Caco-2 (cell line): ENCODE data around the gene SLC5A5. TPM values are rescaled to one million over a fixed set of nuclear protein-coding genes. Genes with fewer than 3 reads are reported as not detected.

Experiments
- BruUV-seq: library from RNA; stranded (reverse); fragments of 400-500 nt; replicated peaks from 2 replicates; lab custom pipeline; 2021; lab: Mats Ljungman, UMichigan
- CTCF ChIA-PET: fragments of 300-600 bp; sonication (Branson Sonifier 250); formaldehyde crosslinking; loops from one replicate; lab custom pipeline; 2022; ENCODE audit warnings: antibody characterized with exemption; lab: Charles Lee
- POLR2A ChIA-PET: fragments of 300-600 bp; sonication (Branson Sonifier 250); formaldehyde crosslinking; loops from one replicate; lab custom pipeline; 2022; ENCODE audit warnings: antibody characterized with exemption; lab: Charles Lee
- DNase-seq, 2 experiments: peaks; one replicate each; pipeline versions ENCODE4 v3.0.0 to v3.0.0-alpha.2; 2020 to 2022
- H3K27me3 ChIP-seq: replicated peaks from 2 replicates; pipeline ENCODE4 v1.6.0; 2011; ENCODE audit warnings: low read length; ENCODE audit not compliant: control insufficient read depth, insufficient read depth
- H3K36me3 ChIP-seq: 2 replicates; pipeline ENCODE4 v1.5.1; 2011; ENCODE audit warnings: low read length; ENCODE audit not compliant: control insufficient read depth, insufficient read depth
- H3K4me1 ChIP-seq: fragments of 250-450 bp; sonication (Bioruptor Pico); 2 replicates; pipeline ENCODE4 v1.5.1; 2020; ENCODE audit warnings: mild to moderate bottlenecking
- H3K4me3 ChIP-seq: 2 replicates; pipeline ENCODE4 v1.5.1; 2011; ENCODE audit warnings: low read depth, mild to moderate bottlenecking, control low read depth, low read length
- H3K9me3 ChIP-seq: fragments of 250-450 bp; sonication (Bioruptor Pico); 2 replicates; pipeline ENCODE4 v1.5.1; 2020; ENCODE audit warnings: mild to moderate bottlenecking, moderate library complexity
- H3K27ac Mint-ChIP-seq: one replicate; pipeline ENCODE4 v1.8.0; 2022; ENCODE audit warnings: mixed read lengths; ENCODE audit not compliant: unreplicated experiment
- H3K27me3 Mint-ChIP-seq: one replicate; pipeline ENCODE4 v1.8.0; 2022; ENCODE audit warnings: mixed read lengths; ENCODE audit not compliant: insufficient read depth, unreplicated experiment
- H3K36me3 Mint-ChIP-seq: one replicate; pipeline ENCODE4 v1.8.0; 2022; ENCODE audit warnings: mild to moderate bottlenecking, mixed read lengths; ENCODE audit not compliant: insufficient read depth, unreplicated experiment
- H3K4me1 Mint-ChIP-seq: one replicate; pipeline ENCODE4 v1.8.0; 2022; ENCODE audit warnings: low read depth, mixed read lengths; ENCODE audit not compliant: unreplicated experiment
- H3K4me3 Mint-ChIP-seq: one replicate; pipeline ENCODE4 v1.8.0; 2022; ENCODE audit warnings: mild to moderate bottlenecking, moderate library complexity, mixed read lengths; ENCODE audit not compliant: unreplicated experiment
- H3K9me3 Mint-ChIP-seq: one replicate; pipeline ENCODE4 v1.8.0; 2022; ENCODE audit warnings: mixed read lengths; ENCODE audit not compliant: unreplicated experiment
- intact Hi-C: fragments of 100-400 bp; cut with micrococcal nuclease; formaldehyde crosslinking; loops from one replicate; pipeline ENCODE4 v1.10.0; 2022; ENCODE audit not compliant: unreplicated experiment
- total RNA-seq: library from RNA; stranded (reverse); gene quantifications from 2 replicates; pipeline ENCODE4 v1.2.3, GENCODE V29; 2022
- TF ChIP-seq, protein P1 (sequence below), 2 experiments: fragments of 200-600 bp in 1 of 2; IDR thresholded peaks; 1 replicate in 1 of 2; 2 replicates in 1 of 2; pipeline versions ENCODE4 v1.5.1 to v1.8.0; 2011 to 2022; ENCODE audit warnings: antibody characterized with exemption in 1 of 2, control low read depth in 1 of 2, inconsistent platforms in 1 of 2, low read depth in 1 of 2, low read length in 1 of 2, mild to moderate bottlenecking in 1 of 2, moderate library complexity in 1 of 2; ENCODE audit not compliant: insufficient read depth in 1 of 2, severe bottlenecking in 1 of 2, unreplicated experiment in 1 of 2

The SLC5A5 gene
- total RNA-seq, 1 experiment from 2014 or later: 0.43 TPM

DNA sequence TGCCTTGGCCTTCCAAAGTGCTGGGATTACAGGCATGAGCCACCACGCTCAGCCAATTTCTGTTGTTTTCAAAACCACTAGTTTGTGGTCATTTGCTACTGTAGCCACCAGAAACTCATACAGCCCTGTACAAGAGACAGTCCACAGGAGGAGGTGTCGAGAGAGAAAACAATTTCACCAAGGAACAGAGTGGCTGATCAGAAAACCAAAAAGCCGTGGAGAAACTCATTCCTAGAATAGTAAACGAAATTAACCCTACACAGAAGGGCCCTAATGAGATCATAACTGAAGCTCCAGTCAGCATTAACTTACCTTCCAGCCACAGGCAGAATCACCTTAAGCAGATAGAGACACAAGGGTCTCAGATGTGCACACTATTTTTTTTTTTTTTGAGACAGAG is 57.3 kb downstream of the SLC5A5 start:
- no TSS peak for BruUV-seq
- ChIA-PET POLR2A (interaction anchor here (1.3 kb wide), 1 partner anchor 70 kb away, joined by 6 read pairs; the partner anchor contains the start of gene RPL18A), CTCF (no interaction called here)
- H3K4me3 Mint-ChIP-seq: no peak overlapping the region
- H3K9me3 ChIP-seq: no peaks in the 10 kb centered on the region
- no peaks in the 10 kb centered on the region for H3K36me3 ChIP-seq
- no peaks in the 10 kb centered on the region for H3K27me3 ChIP-seq
- no peak for DNase-seq
- peaks cover 3% of the 10 kb centered on the region for H3K27me3 Mint-ChIP-seq
- TF ChIP-seq, protein P1, sequence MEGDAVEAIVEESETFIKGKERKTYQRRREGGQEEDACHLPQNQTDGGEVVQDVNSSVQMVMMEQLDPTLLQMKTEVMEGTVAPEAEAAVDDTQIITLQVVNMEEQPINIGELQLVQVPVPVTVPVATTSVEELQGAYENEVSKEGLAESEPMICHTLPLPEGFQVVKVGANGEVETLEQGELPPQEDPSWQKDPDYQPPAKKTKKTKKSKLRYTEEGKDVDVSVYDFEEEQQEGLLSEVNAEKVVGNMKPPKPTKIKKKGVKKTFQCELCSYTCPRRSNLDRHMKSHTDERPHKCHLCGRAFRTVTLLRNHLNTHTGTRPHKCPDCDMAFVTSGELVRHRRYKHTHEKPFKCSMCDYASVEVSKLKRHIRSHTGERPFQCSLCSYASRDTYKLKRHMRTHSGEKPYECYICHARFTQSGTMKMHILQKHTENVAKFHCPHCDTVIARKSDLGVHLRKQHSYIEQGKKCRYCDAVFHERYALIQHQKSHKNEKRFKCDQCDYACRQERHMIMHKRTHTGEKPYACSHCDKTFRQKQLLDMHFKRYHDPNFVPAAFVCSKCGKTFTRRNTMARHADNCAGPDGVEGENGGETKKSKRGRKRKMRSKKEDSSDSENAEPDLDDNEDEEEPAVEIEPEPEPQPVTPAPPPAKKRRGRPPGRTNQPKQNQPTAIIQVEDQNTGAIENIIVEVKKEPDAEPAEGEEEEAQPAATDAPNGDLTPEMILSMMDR (IDR thresholded peaks at IDR 0.05; ENCODE audit: insufficient read depth in 1 of 2, low read depth in 1 of 2, low read length in 1 of 2, severe bottlenecking in 1 of 2, unreplicated experiment in 1 of 2): no peak
- peaks cover 10% of the 10 kb centered on the region for H3K9me3 Mint-ChIP-seq
- H3K4me3 ChIP-seq: no peak overlapping the region
- 0 out of 2 replicates have a peak, but pooled peaks cover 8% of the 10 kb centered on the region for H3K4me1 ChIP-seq
- peaks cover 9% of the 10 kb centered on the region for H3K36me3 Mint-ChIP-seq
- intact Hi-C loops: no loop called here
- peaks cover 6% of the 10 kb centered on the region for H3K4me1 Mint-ChIP-seq
- no peak overlapping the region for H3K27ac Mint-ChIP-seq

DNA sequence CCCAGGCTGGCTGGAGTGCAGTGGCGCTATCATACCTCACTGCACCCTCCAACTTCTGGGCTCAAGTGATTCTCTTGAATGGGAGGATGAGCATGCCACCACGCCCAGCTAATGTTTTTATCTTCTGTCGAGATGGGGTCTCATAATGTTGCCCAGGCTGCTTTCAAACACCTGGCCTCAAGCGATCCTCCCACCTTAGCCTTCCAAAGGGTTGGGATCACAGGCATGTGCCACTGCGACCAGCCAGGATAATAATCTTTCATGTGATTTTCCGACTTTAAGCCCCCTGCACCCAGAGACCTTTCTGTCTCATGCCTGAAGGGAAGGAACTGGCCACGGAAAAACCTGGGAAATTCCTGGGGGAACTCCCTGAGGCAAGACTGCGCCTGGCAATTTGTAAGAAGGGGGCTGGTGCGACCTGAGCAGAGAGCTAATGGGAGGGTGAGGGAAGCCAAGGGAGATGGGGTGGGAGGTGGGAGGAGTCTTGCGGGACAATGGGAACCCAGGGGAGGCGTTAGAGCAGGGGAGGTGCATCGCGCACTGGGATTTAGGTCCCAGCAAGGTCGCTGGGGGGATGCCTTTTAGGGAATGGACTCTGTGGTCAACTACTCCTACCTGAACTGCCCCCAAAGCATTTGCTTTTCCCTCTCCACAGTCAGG is 59.9 kb downstream of the SLC5A5 start:
- Histone ChIP-seq H3K36me3 (no peaks in the 10 kb centered on the region), H3K4me1 (0 out of 2 replicates have a peak, but pooled peaks cover 8% of the 10 kb centered on the region), H3K27me3 (no peaks in the 10 kb centered on the region), H3K9me3 (no peaks in the 10 kb centered on the region), H3K4me3 (no peak overlapping the region)
- peaks cover 6% of the 10 kb centered on the region for H3K4me1 Mint-ChIP-seq
- ChIA-PET CTCF (interaction anchor here (0.6 to 1.9 kb wide), 8 partner anchors 9 to 326 kb away, joined by 3 to 118 read pairs (median 6); partner anchors contain the start of genes RPL18A and SLC5A5), POLR2A (interaction anchor here (1.4 to 1.7 kb wide), 2 partner anchors 66 to 72 kb away, joined by 5 to 77 read pairs; partner anchors contain the start of gene RPL18A)
- intact Hi-C loops: loop anchor here (1.0 kb wide), 2 partner anchors 61 to 72 kb away; partner anchors contain the start of gene RPL18A
- no peak overlapping the region for H3K27ac Mint-ChIP-seq
- H3K36me3 Mint-ChIP-seq: peaks cover 9% of the 10 kb centered on the region
- H3K9me3 Mint-ChIP-seq: peaks cover 6% of the 10 kb centered on the region
- TF ChIP-seq, protein P1 (IDR thresholded peaks at IDR 0.05; ENCODE audit: insufficient read depth in 1 of 2, low read depth in 1 of 2, low read length in 1 of 2, severe bottlenecking in 1 of 2, unreplicated experiment in 1 of 2): no peak
- no TSS peak for BruUV-seq
- no peak for DNase-seq
- peak overlapping the region; percentile 95 for H3K4me3 Mint-ChIP-seq
- H3K27me3 Mint-ChIP-seq: peaks cover 3% of the 10 kb centered on the region

DNA sequence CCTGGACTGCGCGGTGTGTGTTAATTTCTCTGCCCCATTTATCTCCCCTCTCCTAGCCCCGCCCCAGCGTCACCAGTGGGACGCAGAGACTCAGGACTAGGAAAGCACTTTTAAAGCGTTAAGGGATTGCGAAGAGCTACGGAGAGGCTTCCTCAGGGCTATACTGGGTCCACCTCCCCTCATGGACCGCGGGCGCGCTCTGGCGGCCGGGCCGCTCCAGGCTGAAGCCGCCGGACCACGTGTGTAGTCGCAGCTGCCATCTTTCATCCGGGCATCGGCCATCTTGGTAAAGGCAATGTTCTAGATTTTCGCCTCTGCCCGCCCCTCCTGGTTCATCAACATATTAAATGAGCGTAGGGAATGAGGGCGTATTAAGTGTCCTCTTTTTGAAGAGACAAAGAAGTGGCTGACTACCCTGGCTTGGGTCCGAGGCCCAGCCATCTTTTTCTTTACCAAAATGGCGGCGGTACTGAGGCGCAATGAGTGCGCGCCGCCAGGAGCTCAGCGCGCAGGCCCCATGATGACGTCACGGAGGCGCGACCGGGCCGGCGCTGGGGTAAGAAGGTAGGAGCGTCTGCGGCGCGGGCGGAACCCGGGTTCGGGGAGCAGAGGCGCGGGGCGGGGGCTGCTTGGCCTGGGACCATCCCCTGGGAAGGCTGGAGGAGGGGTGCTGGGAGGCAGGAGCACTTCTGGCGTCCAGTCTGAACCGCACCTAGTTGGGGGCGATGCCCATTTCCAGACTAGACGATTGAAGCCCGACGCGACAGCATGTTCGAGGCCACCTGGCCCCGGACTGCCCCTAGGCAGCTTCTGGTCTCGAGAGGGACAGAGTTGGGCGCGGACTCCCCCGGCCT is 61.0 kb downstream of the SLC5A5 start, which contains the start of gene CCDC124:
TSS of gene CCDC124 (plus strand) at position 531 of the 854 bp plus-strand sequence. CDS start 3,406 bp downstream, outside the sequence.
- intact Hi-C loops: loop anchor here (1.0 kb wide), 2 partner anchors 62 to 73 kb away; partner anchors contain the start of gene RPL18A
- Mint-ChIP-seq H3K36me3 (peaks cover 13% of the 10 kb centered on the region), H3K4me1 (peaks cover 6% of the 10 kb centered on the region), H3K4me3 (peak within 1 kb of the TSS; percentile 95), H3K27me3 (no peaks in the 10 kb centered on the region), H3K9me3 (no peaks in the 10 kb centered on the region), H3K27ac (peak within 1 kb of the TSS; percentile 98)
- Histone ChIP-seq H3K9me3 (no peaks in the 10 kb centered on the region), H3K27me3 (no peaks in the 10 kb centered on the region), H3K4me3 (peak within 1 kb of the TSS; percentile 61), H3K4me1 (0 out of 2 replicates have a peak, but pooled peaks cover 8% of the 10 kb centered on the region), H3K36me3 (no peaks in the 10 kb centered on the region)
- POLR2A ChIA-PET: interaction anchor here (0.5 to 1.7 kb wide), 5 partner anchors 15 to 349 kb away, joined by 3 to 77 read pairs (median 3); partner anchors contain the start of genes JUND and RPL18A
- CTCF ChIA-PET: interaction anchor here (0.6 to 1.9 kb wide), 13 partner anchors 10 to 396 kb away, joined by 3 to 118 read pairs (median 5); partner anchors contain the start of genes RPL18A and SLC5A5
- BruUV-seq: no TSS peak
- peak; percentile 91 to 94 for DNase-seq
- TF ChIP-seq, protein P1 (IDR thresholded peaks at IDR 0.05; ENCODE audit: insufficient read depth in 1 of 2, low read depth in 1 of 2, low read length in 1 of 2, severe bottlenecking in 1 of 2, unreplicated experiment in 1 of 2): peak; percentile 85 to 96
